Stimulated activated CD4-positive, alpha-beta T cell treated with anti-CD3 and anti-CD28 coated beads, Interleukin-2, amount 100 ng/mL, for 24 hours (primary cell): Measurements from ENCODE around the gene ATP9B.

Experiments used
- DNase-seq, 2 donors: peaks; one replicate each; pipeline ENCODE4 v3.0.0-alpha.2; 2020

Gene ATP9B

GRCh38 chr18:79384151-79384807 lies 315.1 kb downstream of the ATP9B start:
- DNase-seq = no peak

- DNase-seq = no peak
These were observed 315.6 kb downstream of the ATP9B start for GRCh38 chr18:79384834-79385233.

GRCh38 chr18:79385326-79385707 lies 316.1 kb downstream of the ATP9B start:
- DNase-seq = no peak

GRCh38 chr18:79385708-79386341 lies 316.6 kb downstream of the ATP9B start:
- DNase-seq = no peak

- no peak for DNase-seq
These were observed 317.4 kb downstream of the ATP9B start for GRCh38 chr18:79386547-79386946.

GRCh38 chr18:79387214-79387613 lies 318.0 kb downstream of the ATP9B start:
- no peak for DNase-seq

GRCh38 chr18:79387615-79388014 lies 318.4 kb downstream of the ATP9B start:
- no peak for DNase-seq

GRCh38 chr18:79388043-79388442 lies 318.8 kb downstream of the ATP9B start:
- no peak for DNase-seq

GRCh38 chr18:79389689-79390088 lies 320.5 kb downstream of the ATP9B start:
- DNase-seq = no peak

GRCh38 chr18:79392226-79392625 lies 323.0 kb downstream of the ATP9B start:
- DNase-seq = no peak

- DNase-seq = no peak
These were observed 324.0 kb downstream of the ATP9B start for GRCh38 chr18:79393181-79393634.

- DNase-seq = peak in 1 of 2 donors; percentile 57
These were observed 324.7 kb downstream of the ATP9B start for GRCh38 chr18:79393635-79394533.

- DNase-seq = peak; percentile 80 to 82
These were observed 325.5 kb downstream of the ATP9B start for GRCh38 chr18:79394534-79395307.

GRCh38 chr18:79395308-79395640 lies 326.1 kb downstream of the ATP9B start:
- DNase-seq = no peak

GRCh38 chr18:79395761-79396404 lies 326.7 kb downstream of the ATP9B start, which contains the start of gene NFATC1:
TSS of gene NFATC1 (plus strand) at chr18:79395930. CDS start at chr18:79396225, 295 bp downstream.
- DNase-seq = peak; percentile 87 to 89

GRCh38 chr18:79396431-79397246 lies 327.4 kb downstream of the ATP9B start:
- DNase-seq = peak in 1 of 2 donors; percentile 64

GRCh38 chr18:79397247-79397829 lies 328.1 kb downstream of the ATP9B start:
- DNase-seq = no peak

- DNase-seq = no peak
These were observed 328.9 kb downstream of the ATP9B start for GRCh38 chr18:79397830-79398761.

GRCh38 chr18:79399275-79400081 lies 330.3 kb downstream of the ATP9B start:
- DNase-seq = peak in 1 of 2 donors; percentile 50
